Measurements from ENCODE around the gene NECTIN1. TPM values are rescaled to one million over a fixed set of nuclear protein-coding genes. Genes with fewer than 3 reads are reported as not detected.

NECTIN1 gene
- total and polyA plus RNA-seq, 2 donors (not counting 3 experiments of a cell fraction or from before 2014, with no cell fraction given) = 10.8 to 23.6 TPM

DNA sequence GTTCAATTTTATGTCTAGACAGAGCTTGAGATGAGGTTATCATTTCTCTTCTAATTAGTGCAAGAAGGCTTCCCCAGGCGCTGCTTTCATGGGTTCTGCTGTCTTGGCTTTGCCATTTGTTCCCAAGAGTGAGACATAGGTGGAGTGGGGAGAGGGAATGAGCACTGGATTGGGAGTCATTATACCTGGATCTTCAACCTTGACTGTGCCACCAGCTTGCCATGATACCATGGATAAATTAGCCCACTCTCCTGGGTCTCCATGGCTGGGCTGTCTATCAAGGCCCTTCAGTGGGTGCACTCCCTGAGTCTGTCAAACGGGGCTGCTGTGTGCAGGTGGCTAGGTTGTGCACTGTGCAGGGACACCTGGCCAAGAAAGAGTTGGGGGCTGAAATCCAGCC is 15.6 kb upstream of the NECTIN1 start:
- no TSS peak for BruUV-seq (replicated peaks)
- Histone ChIP-seq H3K9me3 (replicated peaks; ENCODE audit: control insufficient read depth, insufficient read depth, low read length) (no peaks in the 10 kb centered on the region), H3K4me2 (ENCODE audit: insufficient read depth, low read length) (no peak overlapping the region), H3K79me2 (ENCODE audit: control insufficient read depth, insufficient read depth, low read length) (no peaks in the 10 kb centered on the region), H3K4me3 (replicated peaks in 1 of 3; ENCODE audit: insufficient read depth in 1 of 3, low read depth in 1 of 3, low read length in 3 of 3) (no peak overlapping the region), H2AFZ (ENCODE audit: low read depth, low read length) (no peak overlapping the region), H3K4me1 (ENCODE audit: control insufficient read depth, extremely low read depth, insufficient read depth, low read length) (no peaks in the 10 kb centered on the region), H3K27me3 (ENCODE audit: control insufficient read depth in 2 of 2, insufficient read depth in 2 of 2, low read length in 2 of 2) (peaks cover 21 to 27% of the 10 kb centered on the region in 2 experiments), H3K9ac (replicated peaks; ENCODE audit: extremely low read depth, insufficient read depth, low read length) (no peak overlapping the region), H3K27ac (ENCODE audit: insufficient read depth, low read depth, low read length) (no peak overlapping the region), H3K9me1 (replicated peaks; ENCODE audit: control insufficient read depth, extremely low read depth, insufficient read depth, low read length) (no peaks in the 10 kb centered on the region), H4K20me1 (replicated peaks; ENCODE audit: control insufficient read depth, extremely low read depth, insufficient read depth, low read length) (no peaks in the 10 kb centered on the region), H3K36me3 (ENCODE audit: control insufficient read depth in 2 of 2, extremely low read depth in 1 of 2, insufficient read depth in 2 of 2, low read length in 2 of 2) (no peaks in the 10 kb centered on the region)
- intact Hi-C loops (cut with micrococcal nuclease) (no loop called here), dilution Hi-C loops (cut with MboI; ENCODE audit: extremely low pct_ligation_motif_present, low sequenced_read_pairs) (no loop called here)
- ChIA-PET CTCF (interaction anchor here (0.8 to 6.9 kb wide), 2 partner anchors 15 to 48 kb away, joined by 3 to 43 read pairs; partner anchors contain the start of gene NECTIN1), POLR2A (no interaction called here)
- TF ChIP-seq POLR2A (IDR thresholded peaks at IDR 0.05; ENCODE audit: low read depth, low read length) = no peak
- TF ChIP-seq, protein P1, sequence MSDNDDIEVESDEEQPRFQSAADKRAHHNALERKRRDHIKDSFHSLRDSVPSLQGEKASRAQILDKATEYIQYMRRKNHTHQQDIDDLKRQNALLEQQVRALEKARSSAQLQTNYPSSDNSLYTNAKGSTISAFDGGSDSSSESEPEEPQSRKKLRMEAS (IDR thresholded peaks at IDR 0.05; ENCODE audit: insufficient read depth, insufficient read length) = no peak
- TF ChIP-seq JUN (IDR thresholded peaks at IDR 0.05; ENCODE audit: borderline replicate concordance, insufficient read depth, insufficient read length, low read depth) = no peak
- no peak for TF ChIP-seq POLR2AphosphoS5 (IDR thresholded peaks at IDR 0.05; ENCODE audit: insufficient read depth, low read depth, low read length)
- TF ChIP-seq, protein P2, sequence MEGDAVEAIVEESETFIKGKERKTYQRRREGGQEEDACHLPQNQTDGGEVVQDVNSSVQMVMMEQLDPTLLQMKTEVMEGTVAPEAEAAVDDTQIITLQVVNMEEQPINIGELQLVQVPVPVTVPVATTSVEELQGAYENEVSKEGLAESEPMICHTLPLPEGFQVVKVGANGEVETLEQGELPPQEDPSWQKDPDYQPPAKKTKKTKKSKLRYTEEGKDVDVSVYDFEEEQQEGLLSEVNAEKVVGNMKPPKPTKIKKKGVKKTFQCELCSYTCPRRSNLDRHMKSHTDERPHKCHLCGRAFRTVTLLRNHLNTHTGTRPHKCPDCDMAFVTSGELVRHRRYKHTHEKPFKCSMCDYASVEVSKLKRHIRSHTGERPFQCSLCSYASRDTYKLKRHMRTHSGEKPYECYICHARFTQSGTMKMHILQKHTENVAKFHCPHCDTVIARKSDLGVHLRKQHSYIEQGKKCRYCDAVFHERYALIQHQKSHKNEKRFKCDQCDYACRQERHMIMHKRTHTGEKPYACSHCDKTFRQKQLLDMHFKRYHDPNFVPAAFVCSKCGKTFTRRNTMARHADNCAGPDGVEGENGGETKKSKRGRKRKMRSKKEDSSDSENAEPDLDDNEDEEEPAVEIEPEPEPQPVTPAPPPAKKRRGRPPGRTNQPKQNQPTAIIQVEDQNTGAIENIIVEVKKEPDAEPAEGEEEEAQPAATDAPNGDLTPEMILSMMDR (IDR thresholded peaks at IDR 0.05; ENCODE audit: extremely low read depth in 1 of 2, insufficient read depth in 1 of 2, low read depth in 1 of 2, low read length in 2 of 2) = no peak
- no peak for TF ChIP-seq FOS (IDR thresholded peaks at IDR 0.05; ENCODE audit: borderline replicate concordance, insufficient read depth, low read length)
- no peak for TF ChIP-seq GATA2 (IDR thresholded peaks at IDR 0.05; ENCODE audit: insufficient read depth, insufficient read length, low read depth, low read length)
- no peak for TF ChIP-seq EZH2 (IDR thresholded peaks at IDR 0.05; ENCODE audit: borderline replicate concordance, low read depth, low read length, severe bottlenecking)
- no peak for DNase-seq (ENCODE audit: low read depth, low spot score)
- FAIRE-seq = no peak

Measured in endothelial cell of umbilical vein (primary cell).